Measurements from ENCODE around the gene COX19.
"Not testable (repeated sequence)": the region's sequence is repeated elsewhere in the genome, so short reads cannot be mapped to it uniquely, and the experiment has no call there.

The COX19 gene

DNA sequence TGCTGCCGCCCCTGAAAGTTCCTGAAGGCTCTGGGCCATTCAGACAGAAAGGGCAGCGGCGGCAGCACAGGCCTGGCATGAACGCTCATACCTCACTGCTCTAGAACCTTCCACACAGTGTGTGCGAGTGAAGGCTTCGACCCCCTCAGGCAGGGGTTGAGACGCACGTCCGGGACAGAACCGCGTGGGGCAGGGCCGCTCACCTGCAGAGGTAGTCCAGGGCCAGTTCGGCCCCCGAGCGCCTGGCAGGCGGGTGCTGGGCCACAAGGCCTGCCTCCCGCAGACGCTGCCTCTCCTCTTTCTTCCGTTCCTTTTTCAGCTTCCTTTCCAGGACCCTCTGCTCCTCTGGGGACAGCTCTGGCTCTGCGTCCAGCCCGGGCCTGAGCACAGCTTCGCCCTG lies 34.4 kb upstream of the COX19 start:
- no peak for DNase-seq

DNA sequence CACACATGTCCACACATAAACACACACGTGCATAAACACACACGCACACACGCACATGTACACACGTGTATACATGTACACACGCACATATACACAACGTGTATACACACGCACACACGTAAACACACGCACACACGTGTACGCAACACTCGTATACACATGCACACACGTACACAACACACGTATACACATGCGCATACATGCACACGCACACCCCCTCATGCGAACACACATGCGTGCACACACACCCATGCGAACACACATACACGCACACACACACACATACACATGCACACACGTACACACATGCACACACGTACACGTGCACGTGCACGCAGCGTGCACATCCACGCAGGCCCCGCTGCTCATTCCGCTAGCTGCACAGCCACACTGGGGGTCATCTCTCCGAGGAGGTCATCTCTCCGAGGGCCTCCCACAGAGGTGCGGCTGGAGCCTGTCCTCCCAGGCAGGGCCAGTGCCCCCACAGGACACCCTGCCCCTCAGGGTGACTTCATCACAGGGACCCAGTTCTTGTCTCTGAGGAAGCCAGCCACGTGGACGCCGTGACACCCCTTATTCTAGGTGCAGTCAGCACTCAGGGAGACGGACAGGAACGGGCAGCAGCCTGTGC lies 33.5 kb upstream of the COX19 start:
- DNase-seq: no peak

DNA sequence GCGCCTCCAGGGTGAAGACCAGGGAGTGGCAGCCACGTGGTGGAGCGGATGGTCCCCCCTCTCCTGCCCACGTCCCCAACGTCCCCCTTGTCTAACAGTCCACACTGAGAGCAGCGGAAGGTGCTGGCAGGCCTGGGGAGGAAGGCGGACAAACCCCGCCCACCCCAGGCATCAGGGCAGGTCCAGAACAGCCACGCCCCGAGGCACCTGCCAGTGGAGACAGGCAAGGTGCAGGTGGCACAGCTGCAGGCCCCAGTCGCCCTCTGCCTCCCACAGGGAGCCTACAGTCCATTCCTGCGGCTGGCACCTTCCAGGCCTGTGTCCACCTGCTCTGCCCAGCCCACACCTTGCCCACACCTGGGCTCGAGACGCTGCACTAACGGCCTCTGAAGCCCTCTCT lies 32.6 kb upstream of the COX19 start:
- DNase-seq: no peak

DNA sequence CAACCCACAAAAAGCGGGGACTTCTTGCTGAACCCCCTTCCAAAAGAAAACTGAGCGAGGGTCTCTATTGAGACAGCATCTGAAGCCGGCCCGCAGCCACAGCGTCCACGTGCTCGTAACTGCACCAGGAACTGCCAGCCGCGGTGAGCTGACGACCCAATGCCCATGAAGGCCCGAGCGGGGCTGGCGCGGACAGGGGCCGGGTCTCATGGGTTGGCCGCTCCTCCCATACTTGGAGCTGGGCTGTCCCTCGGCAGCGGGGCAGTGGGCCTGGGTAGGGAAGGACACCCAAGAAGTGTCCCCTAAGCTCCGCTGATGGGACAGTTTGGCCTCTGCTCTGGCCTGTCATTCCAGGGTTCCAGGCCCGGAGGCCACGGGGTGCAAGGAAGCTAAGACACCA lies 30.0 kb upstream of the COX19 start:
- DNase-seq: no peak

DNA sequence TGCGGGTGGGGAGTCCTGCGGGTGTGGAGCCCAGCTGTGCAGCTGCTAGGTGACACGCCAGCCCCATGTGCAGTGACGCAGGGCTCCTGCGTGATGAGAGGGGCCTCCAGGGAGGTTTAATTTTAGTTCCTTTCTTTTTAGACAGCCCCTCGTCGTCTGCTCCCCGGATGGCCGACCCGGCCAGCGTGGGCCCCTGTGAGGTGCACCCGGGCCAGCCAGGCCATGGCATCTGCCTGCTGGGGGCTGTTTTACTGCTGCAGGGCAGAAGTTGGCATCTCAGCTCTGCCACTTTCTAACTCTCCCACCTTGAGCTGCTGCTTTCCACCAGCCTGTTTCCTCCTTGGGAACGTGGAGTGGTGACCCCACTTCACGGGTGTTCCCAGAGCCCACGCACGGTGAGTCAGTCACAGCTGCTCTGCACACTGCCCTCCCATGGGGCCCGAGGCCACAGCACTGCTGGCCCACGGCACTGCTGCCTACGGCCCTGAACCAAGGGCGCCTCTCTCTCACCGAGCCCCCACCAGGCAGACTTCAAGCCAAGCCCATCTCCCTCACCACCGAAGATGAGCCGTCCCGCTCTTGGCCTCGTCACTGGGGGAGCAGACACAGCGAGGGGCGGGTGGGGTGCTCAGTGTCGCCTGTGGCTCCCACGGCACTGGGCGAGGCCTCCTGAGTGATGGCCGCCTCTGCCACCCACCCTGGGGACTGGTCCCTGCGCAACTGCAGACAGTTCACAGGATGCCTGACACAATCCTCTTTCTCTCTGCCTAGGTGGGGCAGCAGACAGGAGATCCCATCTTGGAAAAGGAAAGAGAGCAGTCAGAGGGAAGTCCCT lies 28.9 kb upstream of the COX19 start:
- DNase-seq: no peak

DNA sequence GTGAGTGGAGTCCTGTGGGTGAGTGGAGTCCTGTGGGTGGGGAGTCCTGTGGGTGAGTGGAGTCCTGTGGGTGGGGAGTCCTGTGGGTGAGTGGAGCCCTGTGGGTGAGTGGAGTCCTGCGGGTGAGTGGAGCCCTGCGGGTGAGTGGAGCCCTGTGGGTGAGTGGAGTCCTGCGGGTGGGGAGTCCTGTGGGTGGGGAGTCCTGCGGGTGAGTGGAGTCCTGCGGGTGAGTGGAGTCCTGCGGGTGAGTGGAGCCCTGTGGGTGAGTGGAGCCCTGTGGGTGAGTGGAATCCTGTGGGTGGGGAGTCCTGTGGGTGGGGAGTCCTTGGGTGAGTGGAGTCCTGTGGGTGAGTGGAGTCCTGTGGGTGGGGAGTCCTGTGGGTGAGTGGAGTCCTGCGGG lies 27.1 kb upstream of the COX19 start:
- not testable (repeated sequence) for DNase-seq

DNA sequence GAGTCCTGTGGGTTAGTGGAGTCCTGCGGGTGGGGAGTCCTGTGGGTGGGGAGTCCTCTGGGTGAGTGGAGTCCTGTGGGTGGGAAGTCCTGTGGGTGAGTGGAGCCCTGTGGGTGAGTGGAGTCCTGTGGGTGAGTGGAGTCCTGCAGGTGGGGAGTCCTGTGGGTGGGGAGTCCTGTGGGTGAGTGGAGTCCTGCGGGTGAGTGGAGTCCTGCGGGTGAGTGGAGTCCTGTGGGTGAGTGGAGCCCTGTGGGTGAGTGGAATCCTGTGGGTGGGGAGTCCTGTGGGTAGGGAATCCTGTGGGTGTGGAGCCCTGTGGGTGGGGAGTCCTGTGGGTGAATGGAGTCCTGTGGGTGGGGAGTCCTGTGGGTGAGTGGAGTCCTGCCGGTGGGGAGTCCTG lies 26.7 kb upstream of the COX19 start:
- DNase-seq: not testable (repeated sequence)

DNA sequence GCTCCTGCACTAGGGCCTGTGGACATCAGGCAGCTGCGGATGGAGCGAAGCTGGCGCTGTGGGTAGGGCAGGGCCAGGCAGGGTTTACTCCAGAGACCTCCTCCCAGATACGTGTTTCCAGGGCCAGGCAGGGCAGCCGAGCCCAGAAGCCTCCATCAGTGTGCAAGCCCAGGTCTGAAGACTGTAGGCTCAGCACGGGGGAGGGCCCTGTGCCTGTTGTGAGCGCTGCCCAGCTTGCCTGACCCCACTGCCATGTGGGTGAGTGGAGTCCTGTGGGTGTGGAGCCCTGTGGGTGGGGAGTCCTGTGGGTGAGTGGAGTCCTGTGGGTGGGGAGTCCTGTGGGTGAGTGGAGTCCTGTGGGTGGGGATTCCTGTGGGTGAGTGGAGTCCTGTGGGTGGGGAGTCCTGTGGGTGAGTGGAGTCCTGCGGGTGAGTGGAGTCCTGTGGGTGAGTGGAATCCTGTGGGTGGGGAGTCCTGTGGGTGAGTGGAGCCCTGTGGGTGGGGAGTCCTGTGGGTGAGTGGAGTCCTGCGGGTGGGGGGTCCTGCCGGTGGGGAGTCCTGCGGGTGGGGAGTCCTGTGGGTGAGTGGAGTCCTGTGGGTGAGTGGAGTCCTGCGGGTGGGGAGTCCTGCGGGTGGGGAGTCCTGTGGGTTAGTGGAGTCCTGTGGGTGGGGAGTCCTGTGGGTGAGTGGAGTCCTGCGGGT lies 25.9 kb upstream of the COX19 start:
- DNase-seq: not testable (repeated sequence)

DNA sequence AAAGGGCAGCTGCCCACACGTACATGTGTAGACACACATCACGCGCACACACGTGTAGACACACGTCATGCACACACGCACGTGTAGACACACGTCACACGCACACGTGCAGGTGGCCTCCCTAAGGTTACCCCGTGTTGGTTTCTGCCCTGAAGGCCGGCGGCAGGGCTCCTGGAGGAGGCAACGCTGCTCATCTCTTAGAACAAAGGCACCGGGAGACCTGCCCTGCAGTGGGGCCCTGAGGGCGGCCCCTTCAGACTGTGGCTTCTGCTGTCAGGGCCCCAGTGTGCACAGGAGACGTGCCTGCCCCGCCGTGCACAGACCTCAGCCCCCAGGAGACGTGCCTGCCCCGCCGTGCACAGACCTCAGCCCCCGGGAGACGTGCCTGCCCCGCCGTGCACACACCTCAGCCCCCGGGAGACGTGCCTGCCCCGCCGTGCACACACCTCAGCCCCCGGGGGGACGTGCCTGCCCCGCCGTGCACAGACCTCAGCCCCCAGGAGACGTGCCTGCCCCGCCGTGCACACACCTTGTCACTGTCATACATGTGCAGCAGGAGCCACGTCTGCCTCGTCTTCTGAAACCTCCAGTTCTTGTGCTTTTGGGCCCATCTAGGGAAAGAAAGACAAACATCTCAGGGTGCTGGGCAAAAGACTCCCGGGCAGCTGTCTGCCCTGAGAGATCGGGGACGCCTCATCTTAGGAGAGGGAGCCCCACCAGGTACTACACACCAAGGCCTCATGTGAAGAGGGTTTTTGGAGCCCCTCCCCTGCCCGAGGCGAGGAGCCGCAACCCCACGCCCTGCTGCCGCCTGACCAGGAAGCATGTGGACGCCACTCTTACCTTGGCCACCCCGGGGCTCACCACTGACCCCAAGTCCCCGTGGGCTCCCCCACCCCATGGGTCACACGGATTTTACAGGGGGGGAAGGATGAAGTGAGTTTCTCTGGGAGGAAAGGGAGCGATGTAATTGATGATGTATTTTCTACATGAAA lies 24.9 kb upstream of the COX19 start:
- no peak for DNase-seq

DNA sequence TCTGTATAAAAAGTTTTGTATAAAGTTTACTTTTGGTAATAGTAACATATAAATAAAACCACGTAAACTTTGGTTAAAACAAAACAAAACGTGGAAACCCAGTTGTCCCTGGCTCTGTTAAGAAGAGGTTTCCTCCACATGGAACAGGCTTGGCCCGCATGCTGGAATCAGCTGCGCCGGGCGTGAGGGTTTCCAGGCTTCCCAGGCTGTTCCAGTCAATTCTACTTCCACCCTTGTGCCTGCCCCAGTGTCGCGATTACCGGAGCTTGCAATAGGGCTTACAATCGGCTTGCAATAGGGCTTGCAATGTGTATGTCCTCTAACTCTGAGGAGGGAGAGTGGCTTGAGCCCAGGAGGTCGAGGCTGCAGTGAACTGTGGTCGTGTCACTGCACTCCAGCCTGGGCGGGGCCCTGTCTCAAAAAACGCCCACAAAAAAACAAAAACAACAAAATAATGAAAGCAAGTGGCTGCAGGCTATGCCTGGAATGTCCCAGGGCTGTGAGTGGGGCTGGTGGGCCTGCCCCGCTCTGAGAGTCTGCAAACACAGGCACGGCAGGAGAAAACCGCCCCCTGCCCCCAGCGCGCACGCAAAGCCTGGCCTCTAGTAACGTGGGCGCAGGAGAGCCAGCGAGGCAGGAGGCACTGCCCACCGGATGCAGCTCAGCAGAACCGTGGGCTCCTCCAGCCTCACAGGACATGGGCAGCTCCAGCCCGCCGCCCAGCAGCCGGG lies 24.0 kb upstream of the COX19 start:
- DNase-seq: no peak

DNA sequence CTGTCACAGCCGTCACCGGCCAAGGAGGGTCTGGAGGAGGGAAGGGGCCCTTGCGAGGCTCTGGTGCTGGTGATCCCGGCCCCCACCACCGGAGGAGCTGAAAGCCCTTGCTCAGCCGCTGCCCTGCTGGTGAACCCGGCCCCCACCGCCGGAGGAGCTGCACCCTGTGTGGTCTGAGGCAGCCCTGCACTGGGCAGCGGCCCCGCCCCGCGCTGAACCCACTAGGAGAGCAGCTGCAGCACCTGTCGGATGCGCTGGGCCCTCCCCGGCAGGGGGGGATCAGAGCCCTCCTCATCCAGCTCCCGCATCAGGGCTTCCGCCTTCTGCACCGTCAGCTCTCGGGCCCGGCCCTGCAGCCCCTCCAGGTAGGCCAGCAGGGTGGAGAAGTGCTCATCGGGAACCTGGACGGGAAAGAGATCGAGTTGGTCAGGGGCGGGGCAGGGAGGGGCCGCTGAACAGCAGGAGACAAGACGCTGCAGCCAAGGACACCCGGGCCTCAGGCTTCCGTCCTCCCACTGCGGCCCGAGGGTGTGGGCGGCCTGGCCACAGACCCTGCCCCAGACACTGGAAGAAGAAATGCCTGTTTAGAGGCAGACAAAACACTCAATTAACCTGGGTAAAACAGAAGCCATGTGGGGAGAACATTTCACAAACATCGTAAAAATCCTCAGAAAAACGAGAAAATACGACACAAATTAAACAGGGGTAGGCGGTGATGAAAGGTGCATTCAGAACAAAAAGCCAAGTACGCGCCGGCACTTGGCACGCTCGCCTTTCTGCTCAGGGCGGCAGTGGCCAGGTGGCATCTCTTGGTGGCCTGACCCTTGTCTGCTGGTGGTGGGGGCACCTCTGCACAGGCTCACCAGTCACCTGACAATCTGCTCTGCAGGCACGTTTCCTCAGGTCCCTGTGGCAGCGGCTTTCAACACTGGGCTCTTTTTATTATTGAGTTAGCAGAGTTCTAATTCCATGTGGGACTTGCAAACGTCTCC lies 22.4 kb upstream of the COX19 start:
- no peak for DNase-seq

DNA sequence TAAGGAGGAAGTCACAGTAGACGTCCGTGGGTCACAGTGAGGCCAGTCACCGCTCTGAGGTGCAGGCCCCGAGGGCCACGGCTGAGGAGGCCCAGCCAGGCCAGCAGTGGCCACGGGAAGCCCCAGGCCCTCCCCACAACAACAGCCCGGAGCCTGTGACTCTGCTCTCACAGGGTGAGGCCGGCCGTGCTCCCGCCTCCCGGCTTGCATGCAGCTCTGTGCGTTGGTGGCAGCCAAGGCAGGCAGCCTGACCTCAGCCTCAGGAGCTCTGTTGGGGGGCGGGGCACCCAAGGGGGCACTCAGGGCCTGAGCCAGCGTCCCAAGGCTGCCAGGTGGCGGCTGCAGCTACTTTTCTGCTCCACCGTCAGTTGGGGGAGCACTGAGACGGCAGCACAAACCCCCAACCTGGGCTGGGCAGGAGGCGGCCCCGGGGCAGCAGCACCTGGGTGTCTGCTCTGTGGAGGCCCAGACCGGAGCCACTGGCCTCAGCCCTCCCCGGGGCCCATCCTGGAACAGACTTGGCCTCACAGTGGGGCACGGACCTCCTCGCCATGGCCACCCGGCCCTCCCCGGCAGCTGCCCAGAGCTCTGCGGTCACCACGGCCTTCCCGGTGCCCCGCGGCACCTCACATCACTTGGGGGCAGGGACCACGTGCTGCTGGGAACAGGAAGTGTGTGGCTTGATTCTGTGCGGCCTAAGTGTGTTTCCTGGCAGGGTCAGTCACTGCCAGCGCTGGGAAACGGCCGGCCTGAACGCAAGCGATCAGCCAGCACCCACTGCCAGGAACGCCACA lies 20.9 kb upstream of the COX19 start:
- DNase-seq: no peak

DNA sequence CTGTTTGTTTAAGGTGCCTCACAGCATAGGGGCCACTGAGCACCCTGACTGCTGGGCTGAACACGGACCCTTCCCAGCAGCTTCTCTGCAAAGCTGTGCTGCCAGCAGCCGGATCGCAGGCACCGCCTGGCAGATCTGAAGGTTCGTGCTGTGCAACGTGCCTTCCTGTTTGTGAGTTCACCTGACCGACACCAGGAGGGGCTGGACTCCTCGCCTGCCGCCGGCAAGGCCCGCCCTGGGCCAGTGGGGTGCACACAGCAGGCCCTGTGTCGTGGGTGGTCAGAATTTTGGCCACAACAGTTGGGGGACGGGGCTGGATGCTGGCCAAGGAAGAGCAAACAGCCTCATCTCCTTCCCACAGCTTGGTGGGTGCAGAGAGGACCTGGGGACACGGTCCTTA lies 20.2 kb upstream of the COX19 start:
- DNase-seq: no peak

DNA sequence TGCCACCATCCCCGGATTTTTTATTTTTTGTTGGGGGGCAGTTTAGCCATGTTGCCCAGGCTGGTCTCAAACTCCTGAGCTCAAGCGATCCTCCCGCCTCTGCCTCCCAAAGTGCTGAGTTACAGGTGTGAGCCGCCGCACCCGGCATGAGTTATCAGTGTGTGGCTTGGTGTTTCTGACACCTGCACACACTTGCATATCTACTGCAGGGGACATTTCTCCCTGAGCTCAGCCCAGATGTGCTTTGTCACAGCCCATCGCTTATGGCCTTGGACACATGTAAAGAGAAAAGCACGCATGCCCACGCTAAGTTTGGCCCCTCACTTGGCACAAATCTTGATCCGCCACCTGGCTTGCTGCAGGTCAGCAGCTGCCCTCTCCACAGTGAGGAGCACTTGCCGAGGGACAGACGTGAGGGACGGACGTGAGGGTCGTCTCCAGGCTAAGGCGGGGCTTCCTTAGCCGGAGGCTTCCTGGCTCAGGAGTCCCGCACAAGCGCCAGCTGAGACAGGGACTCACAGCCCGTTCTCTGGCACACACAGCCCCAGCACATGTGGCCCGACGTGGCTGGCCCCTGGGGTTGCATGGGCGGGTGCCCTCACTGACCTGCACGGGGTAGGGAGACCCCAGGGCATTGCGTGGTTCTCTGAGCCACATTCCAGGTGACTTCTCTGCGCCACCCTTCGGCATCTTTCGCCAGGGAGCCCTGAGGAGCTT lies 19.4 kb upstream of the COX19 start:
- no peak for DNase-seq

DNA sequence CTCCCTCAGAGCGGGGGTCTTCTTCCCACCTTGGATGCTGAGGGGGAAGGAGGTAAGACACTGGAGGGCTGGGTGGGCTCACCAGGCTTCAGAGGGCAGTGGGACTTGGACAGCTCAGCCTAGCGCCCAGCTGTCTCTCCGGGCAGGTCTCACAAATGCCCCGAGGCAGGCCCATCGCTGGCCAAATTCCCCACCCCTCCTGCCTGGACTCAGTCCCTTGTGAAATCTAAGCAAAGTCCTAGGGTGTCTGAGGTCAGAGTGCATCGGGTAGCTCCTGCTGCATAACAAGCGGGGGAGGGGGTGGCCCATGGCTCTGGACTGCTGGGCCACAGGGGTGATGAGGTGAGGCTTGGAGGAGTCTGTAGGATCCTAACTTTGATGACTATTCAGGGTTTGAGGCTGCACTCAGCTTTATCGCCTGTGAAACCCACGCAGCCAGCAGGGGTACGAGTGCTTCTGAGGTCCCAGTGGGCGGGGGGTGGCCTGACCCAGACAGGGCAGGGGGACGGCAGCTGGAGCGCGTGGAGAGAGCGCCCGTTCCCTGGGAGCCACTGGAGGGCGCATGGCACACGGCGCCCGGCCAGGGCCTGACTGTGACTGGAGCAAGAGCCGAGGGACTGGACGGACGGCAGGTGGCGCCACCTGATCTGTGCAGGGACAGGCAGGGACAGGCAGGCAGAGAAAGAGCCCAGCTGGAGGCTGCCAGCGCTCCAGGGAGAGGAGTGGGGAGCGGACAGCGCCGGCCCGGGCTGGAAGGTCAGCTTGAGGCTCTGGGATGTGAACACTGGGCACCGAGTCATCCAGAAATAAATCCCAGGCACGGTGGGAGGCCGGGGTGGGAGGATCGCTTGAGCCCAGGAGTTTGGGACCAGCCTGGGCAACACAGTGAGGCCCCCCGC lies 17.6 kb upstream of the COX19 start:
- peak; percentile 94 for DNase-seq

DNA sequence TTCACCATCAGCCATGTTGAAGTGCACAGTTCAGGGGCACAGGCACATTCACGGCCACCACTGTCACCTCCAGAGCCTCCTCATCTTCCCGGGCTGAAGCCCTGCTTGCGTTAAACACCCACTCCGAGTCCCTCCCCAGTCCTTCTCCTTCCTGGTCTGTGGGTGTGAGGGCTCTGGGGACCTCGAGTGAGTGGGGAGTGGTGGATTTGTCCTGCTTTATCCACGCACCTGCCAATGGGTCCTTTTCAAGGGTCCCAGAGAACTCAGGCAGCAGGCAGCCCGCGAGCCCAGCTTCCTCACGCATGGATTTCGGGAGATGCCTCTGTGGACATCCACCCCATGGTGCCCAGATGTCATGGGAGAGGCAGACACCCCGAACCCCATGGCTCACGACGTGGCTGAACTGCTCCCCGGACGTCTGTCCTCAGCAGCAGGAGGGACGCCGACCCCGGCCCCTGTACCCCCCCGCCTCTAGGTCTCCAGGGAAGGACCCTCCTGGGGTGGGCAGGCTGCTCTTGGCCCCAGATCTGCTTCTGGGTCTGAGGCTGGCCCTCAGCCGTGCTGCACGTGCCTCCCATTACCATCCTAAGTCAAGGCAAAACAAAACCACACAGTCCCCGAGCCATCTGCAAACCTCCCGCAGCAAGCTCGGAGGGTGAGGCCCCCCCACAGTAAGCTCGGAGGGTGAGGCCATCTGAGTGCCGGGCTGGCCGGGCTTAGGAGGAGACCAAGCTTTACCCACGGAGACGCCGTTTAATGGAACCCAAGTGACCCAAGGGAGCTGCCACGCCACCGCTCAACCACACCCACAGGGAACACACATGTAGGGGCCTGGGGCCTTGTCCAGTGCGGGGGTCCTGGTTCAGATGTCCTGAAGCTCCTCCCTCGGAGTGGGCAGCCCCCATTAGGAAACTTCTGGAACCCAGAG lies 16.6 kb upstream of the COX19 start:
- DNase-seq: no peak

Data from activated naive CD4-positive, alpha-beta T cell treated with anti-CD3 and anti-CD28 coated beads, Interleukin-2, amount 50 U/mL, for 16 hours (primary cell).